ENCODE results near the gene CNRIP1.
A peak's percentile ranks its signal among the peaks of the same experiment; 100 is the strongest.
"Not testable (repeated sequence)": the region's sequence is repeated elsewhere in the genome, so short reads cannot be mapped to it uniquely, and the experiment has no call there.

CNRIP1 gene, protein sequence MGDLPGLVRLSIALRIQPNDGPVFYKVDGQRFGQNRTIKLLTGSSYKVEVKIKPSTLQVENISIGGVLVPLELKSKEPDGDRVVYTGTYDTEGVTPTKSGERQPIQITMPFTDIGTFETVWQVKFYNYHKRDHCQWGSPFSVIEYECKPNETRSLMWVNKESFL

GRCh38 chr2:68319398-68320117 lies at the start of gene CNRIP1:
Gene CNRIP1 (minus strand): TSS chr2:68319949. CDS start chr2:68319400, 549 bp downstream.
- peak; percentile 62 for DNase-seq

- DNase-seq: no peak
These were observed 49.6 kb upstream of the CNRIP1 start for GRCh38 chr2:68369337-68369734.

- no peak for DNase-seq
These were observed 49.0 kb upstream of the CNRIP1 start for GRCh38 chr2:68368654-68369336.

GRCh38 chr2:68367953-68368653 lies 48.4 kb upstream of the CNRIP1 start:
- DNase-seq: no peak

GRCh38 chr2:68366083-68366560 lies 46.4 kb upstream of the CNRIP1 start:
- no peak for DNase-seq

- no peak for DNase-seq
These were observed 45.3 kb upstream of the CNRIP1 start, which contains the start of gene PLEK for GRCh38 chr2:68365087-68365486. Gene PLEK (plus strand): TSS chr2:68365282. CDS start chr2:68365352, 70 bp downstream.

DNA sequence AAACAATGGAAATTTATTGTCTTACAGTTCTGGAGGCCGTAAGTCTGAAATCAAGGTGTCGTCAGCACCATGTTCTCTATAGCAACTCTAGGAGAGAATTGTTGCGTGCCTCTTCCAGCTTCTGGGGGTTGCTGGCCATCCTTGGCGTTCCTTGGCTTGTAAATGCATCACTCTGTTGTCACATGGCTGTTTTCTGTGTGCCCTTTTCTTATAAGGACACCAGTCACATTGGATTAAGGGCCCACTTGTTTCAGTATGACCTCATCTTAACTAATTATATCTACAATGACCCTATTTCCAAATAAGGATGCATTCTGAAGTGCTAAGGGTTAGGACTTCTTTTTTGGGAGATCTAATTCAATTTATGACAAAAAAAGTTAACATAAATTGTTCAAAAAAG lies 44.0 kb upstream of the CNRIP1 start:
- DNase-seq: no peak

GRCh38 chr2:68362749-68363148 lies 43.0 kb upstream of the CNRIP1 start:
- DNase-seq: no peak

- peak; percentile 71 for DNase-seq
These were observed 42.3 kb upstream of the CNRIP1 start for GRCh38 chr2:68362069-68362468.

DNA sequence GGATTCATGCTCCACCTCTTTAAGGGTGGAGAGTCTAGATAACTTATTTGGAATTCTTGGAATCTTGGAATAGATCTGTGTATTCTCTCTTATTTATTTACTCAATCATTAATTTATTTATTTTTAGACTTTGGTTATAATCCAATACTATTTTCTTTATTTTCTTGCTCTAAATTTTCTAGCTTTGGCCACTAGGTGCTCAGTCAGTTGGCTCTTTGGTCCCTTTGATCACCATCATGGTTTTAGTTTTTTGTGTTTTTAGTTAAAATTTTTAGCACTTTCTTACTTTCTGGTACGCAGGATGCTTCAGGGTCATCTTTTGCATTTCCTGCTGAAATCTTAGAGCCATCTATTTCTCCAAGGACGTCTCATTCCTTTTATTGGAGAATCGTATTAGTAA lies 40.1 kb upstream of the CNRIP1 start:
- no peak for DNase-seq

DNA sequence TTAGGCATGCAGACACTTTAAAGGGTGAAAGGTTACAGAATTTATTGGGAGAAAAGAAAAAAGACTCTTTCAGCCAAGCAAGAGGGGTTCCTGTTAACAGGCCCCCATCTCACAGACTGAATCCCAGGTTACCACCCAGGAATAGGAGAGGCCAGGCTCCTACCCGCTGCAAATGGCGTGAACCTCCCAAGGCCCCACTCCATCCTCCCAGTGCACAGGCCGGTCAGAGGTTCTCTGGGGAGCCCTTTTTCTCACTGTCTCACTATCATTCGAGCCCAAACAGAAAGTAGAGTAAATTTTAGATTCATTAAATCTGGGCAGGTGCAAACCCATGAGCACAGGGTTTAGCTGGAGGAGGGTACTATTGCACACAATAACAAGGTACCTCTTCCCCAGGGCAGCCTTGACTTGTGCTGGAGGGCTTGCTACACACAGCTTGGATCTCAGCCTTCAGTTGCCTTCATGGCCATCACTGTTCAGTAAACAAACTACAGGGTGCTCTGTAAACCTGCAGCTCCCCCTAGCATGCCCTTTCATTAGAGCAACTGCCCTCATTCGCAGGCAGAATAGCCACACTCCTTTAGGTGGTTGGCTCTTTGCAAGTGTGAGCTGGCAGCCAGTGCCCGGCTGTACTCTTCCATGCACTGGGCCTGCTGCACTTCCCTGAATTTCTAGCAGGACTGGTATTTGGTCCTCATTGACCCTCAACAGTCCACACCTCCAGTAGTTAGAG lies 38.0 kb upstream of the CNRIP1 start:
- peak; percentile 29 for DNase-seq

DNA sequence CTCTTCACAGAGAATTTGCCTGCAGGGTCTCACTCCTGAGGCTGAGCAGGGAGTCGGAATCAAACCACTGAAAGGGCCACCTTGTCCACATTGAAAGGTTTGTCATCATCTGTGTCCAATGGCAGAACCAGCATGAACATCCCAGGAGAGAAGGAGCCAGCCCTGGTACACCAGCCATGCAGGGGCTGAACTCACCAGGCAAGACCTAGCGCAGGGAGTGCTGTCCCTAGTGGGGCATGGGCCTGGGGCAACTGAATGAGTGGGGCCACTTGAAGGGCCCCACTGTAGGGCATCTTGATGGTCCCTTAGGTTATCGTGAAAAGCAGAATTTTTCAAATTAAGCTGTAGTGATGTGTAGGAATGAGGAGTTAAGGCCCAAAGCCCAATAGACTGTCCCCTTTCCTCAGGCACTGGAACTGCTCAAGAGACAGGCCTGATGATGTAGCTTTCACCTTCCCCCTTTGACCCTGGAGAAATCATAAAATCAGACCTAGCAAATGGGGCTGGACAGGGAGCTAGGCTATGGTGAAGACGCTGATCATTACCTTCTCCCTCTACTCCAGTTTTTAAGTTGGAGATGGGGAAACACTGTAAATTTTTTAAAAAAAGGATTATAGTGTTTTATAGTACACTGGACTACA lies 37.0 kb upstream of the CNRIP1 start:
- DNase-seq: no peak

DNA sequence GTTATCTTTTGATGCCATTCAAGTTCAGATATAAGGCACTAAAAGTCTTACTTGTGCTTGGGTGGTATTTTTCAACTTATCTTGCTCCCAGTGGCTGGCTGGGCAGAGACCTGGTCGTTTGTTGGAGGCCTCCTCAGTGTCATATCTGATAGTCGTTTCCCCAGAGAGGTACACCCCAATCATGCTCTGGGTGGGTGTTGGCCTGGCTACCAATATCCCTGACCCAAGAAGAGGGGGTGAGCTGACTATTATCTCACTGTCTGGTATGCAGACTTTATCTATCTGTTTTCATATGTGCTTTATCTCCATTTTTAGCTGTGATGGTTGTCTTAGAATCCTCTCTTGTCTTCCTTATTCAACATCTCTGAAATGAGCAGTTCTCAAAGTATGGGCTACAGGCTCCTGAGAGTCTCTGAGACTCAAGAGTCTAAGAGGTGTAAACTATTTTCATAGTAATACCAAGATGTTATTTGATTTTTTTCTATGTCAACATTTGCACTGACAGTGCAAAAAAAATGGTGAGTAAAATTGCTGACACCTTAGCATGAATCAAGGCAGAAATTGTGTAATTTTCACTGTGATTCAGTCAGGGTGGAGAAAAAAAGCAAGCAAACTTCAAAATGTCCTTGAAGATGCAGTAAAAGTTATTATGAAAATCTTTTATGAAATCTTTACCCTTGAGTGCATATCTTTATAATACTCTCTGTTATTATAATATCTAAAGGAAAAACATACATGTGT lies 33.1 kb upstream of the CNRIP1 start:
- no peak for DNase-seq

DNA sequence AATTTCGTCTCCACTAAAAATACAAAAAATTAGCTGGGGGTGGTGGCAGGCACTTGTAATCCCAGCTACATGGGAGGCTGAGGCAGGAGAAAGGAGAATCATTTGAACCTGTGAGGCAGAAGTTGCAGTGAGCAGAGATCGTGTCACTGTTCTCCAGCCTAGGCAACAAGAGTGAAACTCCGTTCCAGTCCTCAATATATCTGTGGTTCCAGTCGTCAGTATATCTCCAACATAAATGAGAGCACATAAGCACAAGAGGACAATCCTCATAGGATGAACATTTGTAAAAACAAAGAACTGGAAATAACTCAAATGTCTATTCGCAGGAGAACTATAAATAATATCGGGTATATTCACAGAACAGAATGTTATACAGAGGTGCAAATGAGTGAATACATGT lies 32.2 kb upstream of the CNRIP1 start:
- no peak for DNase-seq

GRCh38 chr2:68349091-68349490 lies 29.3 kb upstream of the CNRIP1 start:
- not testable (repeated sequence) for DNase-seq

- DNase-seq: peak; percentile 1
These were observed 25.6 kb upstream of the CNRIP1 start for GRCh38 chr2:68345129-68345875.

GRCh38 chr2:68344031-68344430 lies 24.3 kb upstream of the CNRIP1 start:
- no peak for DNase-seq

DNA sequence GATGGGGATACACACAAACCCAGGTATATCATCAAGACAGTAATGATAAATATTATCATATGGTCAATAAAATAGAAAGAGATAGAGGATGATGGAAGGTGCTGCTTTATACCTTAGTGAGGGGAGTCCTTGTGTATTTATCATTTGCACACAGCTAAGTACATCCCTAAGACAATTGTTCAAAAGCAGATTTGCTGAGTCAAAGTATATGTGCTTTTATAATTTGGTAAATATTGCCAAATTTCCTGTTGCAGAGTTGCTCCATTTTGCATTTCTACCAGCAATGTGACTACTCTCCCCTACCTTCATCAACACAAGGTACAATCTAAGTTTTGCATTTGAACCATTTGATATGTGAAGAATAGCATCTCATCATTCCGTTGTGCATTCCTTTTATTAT lies 22.7 kb upstream of the CNRIP1 start:
- no peak for DNase-seq

DNA sequence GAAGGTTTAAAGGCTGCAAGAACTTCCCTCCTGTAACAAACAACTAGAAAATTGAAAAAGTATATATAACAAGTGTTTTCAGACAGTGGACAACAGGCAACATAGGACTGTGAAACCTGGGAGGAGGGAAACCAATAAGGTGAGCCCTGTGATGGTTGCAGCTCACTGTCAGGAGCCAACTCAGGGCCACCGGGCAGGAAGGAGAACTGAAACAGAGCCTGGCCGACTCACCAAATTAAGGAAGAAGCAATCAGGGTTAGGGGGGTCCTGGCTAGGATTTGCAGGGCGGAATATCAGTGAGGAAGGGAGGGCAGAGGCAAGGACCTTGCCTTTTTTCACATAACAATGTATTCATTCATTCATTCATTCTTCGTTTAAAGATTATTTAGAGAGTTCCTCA lies 21.8 kb upstream of the CNRIP1 start:
- no peak for DNase-seq

DNA sequence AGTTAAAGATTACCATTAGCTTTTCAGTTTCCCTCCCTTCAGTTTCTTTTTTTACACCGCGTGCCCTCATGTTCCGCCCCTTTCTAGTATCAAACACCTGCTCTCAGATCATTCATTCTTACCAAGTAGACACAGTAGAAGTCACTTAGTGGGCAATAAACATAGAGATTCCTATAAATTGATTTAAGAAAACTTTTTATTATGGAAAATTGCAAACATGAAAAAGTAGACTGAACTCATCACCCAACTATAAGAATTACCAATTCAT lies 21.2 kb upstream of the CNRIP1 start:
- DNase-seq: no peak
